Nephron progenitor cell (in vitro differentiated cells): ENCODE measurements around the gene U2SURP.
"Not testable (repeated sequence)": the region's sequence is repeated elsewhere in the genome, so short reads cannot be mapped to it uniquely, and the experiment has no call there.

ENCODE experiments used
- DNase-seq: peaks from one replicate; pipeline ENCODE4 v3.0.0; 2021
- H3K27ac Mint-ChIP-seq: 2 replicates; pipeline ENCODE4 v1.8.0; 2021; ENCODE audit warnings: mild to moderate bottlenecking, moderate library complexity, mixed read lengths
- H3K27me3 Mint-ChIP-seq: 2 replicates; pipeline ENCODE4 v1.8.0; 2021; ENCODE audit warnings: mild to moderate bottlenecking, low read depth, mixed read lengths; ENCODE audit not compliant: poor library complexity
- H3K36me3 Mint-ChIP-seq: 2 replicates; pipeline ENCODE4 v1.8.0; 2021; ENCODE audit warnings: low read depth, mixed read lengths
- H3K4me1 Mint-ChIP-seq: 2 replicates; pipeline ENCODE4 v1.8.0; 2021; ENCODE audit warnings: mixed read lengths
- H3K4me3 Mint-ChIP-seq: 2 replicates; pipeline ENCODE4 v1.8.0; 2021; ENCODE audit warnings: mild to moderate bottlenecking, moderate library complexity, mixed read lengths
- H3K9me3 Mint-ChIP-seq: 2 replicates; pipeline ENCODE4 v1.8.0; 2021; ENCODE audit warnings: mild to moderate bottlenecking, moderate library complexity, mixed read lengths
- TF ChIP-seq, protein P1 (sequence below): fragments of 200-600 bp; sonication (generic); IDR thresholded peaks from 2 replicates; pipeline ENCODE4 v1.5.0; 2021; ENCODE audit warnings: antibody characterized with exemption

The U2SURP gene

DNA sequence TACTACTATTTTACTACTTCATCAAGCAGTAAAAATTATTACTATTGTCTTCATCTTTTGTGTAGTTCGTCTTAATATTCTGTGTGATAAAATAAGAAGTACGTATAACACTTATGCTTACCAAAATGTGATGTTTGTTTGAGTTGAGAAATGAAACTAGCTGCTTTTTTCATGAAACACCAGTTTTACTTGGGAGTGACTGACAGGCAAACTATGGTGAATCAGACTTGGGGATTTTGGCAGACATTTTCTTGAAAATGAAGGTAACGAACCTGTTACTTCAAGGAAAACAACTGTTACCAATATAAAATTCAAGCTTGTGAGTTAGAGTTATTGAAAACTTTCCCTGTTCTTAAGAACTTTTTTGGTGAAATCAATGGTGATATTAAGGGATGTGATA lies 10.3 kb downstream of the U2SURP start:
- H3K36me3 Mint-ChIP-seq = peaks cover 38% of the 10 kb centered on the region
- H3K4me1 Mint-ChIP-seq = peaks cover 20% of the 10 kb centered on the region
- peak overlapping the region; percentile 4 for H3K27ac Mint-ChIP-seq
- no peaks in the 10 kb centered on the region for H3K27me3 Mint-ChIP-seq
- no peak for DNase-seq
- no peak overlapping the region for H3K4me3 Mint-ChIP-seq
- peaks cover 11% of the 10 kb centered on the region for H3K9me3 Mint-ChIP-seq
- TF ChIP-seq, protein P1, sequence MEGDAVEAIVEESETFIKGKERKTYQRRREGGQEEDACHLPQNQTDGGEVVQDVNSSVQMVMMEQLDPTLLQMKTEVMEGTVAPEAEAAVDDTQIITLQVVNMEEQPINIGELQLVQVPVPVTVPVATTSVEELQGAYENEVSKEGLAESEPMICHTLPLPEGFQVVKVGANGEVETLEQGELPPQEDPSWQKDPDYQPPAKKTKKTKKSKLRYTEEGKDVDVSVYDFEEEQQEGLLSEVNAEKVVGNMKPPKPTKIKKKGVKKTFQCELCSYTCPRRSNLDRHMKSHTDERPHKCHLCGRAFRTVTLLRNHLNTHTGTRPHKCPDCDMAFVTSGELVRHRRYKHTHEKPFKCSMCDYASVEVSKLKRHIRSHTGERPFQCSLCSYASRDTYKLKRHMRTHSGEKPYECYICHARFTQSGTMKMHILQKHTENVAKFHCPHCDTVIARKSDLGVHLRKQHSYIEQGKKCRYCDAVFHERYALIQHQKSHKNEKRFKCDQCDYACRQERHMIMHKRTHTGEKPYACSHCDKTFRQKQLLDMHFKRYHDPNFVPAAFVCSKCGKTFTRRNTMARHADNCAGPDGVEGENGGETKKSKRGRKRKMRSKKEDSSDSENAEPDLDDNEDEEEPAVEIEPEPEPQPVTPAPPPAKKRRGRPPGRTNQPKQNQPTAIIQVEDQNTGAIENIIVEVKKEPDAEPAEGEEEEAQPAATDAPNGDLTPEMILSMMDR = no peak

DNA sequence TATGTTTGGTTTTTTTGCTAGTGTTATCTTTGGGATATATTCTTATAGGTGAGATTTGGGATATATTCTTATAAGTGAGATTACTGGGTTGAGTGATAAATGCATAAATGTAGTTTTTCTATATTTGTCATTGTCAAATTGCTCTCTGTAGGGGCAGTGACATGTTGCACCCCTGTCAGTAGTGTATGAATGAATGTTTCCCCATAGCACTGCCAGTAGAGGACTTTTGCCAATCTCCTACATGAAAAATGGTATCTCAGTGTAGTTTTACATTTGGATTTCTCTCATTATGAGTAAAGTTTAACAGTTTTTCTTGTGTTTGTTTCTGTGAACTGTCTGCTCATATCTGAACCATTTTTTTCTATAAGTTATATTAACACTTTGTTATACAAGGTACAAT lies 13.6 kb downstream of the U2SURP start:
- Mint-ChIP-seq H3K27me3 (no peaks in the 10 kb centered on the region), H3K9me3 (peaks cover 10% of the 10 kb centered on the region), H3K27ac (no peak overlapping the region), H3K36me3 (peaks cover 54% of the 10 kb centered on the region), H3K4me1 (peaks cover 5% of the 10 kb centered on the region), H3K4me3 (no peak overlapping the region)
- no peak for DNase-seq
- TF ChIP-seq, protein P1 = no peak

DNA sequence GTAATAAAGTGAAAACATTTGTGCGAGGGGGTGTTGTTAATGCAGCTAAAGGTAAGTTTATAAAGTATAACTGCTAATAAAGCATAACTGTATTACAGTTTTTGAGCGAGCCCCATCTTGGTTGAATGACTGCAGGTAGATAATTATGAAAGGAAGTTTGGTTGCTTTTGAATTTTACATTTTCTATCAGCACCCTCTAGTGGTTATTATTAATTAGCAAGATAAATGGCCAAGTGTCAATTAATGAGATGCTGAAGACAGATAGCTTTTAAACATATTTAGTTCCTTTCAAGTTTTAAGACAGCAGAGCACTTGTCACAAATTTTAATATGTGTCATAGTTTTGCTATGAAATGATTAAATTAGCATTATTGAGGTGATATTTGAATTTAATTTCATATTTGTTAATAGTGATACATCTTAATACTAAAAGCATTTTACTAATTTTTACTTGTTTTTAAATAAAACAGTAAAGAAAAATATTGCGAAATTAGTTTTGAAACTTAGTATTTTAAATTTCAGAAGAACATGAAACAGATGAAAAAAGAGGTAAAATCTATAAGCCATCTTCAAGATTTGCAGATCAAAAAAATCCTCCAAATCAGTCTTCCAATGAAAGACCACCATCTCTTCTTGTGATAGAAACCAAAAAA lies 15.1 kb downstream of the U2SURP start:
- Mint-ChIP-seq H3K27ac (no peak overlapping the region), H3K36me3 (peaks cover 66% of the 10 kb centered on the region), H3K4me3 (no peak overlapping the region), H3K4me1 (no peaks in the 10 kb centered on the region), H3K9me3 (peaks cover 10% of the 10 kb centered on the region), H3K27me3 (no peaks in the 10 kb centered on the region)
- DNase-seq = no peak
- TF ChIP-seq, protein P1 = peak; percentile 40

DNA sequence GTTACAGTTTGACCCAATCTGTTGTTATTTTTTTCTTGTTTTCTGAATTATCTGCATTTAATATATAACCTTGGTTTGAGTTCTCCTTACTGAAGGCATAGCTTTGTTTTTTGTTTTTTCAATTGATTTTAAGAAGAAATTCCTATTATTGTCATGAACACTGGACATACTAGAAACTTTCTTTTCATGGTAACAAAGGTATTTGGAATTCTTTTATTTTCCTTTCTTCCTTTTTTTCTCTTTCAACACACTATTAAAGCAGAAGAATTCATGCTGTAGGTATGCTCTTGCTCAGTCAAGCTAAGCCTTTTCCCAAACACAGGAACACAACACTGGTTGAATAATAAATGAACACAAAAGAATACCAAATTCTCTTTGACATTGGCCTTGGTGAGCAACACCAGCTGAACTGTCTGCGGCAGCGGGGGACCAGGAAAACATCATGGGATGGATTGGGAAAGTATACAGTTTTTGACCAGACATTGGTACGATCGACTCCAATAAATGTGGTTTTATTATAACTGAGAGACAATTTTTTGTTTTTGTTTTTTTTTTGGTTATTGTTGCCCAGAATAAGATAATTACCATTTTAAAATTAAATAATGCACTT lies 23.1 kb downstream of the U2SURP start:
- no peaks in the 10 kb centered on the region for H3K27me3 Mint-ChIP-seq

DNA sequence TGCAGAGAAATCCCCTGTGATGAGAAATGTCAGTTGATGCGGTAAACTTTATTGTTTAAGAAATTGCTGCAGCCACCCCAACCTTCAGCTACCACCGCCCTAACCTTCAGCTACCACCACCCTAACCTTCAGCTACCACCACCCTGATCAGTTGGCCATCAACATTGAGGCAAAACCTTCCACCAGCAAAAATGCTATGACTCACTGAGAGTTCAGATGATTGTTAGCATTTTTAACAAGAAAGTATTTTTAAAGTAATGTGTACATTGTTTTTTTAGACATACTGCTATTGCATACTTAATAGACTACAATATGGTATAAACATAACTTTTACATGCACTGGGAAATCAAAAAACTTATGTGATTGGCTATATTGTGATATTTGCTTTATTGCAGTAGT lies 30.0 kb downstream of the U2SURP start:
- TF ChIP-seq, protein P1 = no peak
- H3K27ac Mint-ChIP-seq = no peak overlapping the region
- H3K27me3 Mint-ChIP-seq = no peaks in the 10 kb centered on the region
- H3K4me3 Mint-ChIP-seq = no peak overlapping the region
- no peak for DNase-seq
- no peaks in the 10 kb centered on the region for H3K4me1 Mint-ChIP-seq
- H3K9me3 Mint-ChIP-seq = peaks cover 8% of the 10 kb centered on the region
- peaks cover 86% of the 10 kb centered on the region for H3K36me3 Mint-ChIP-seq

More for the DNA sequence above, 23.1 kb downstream of the U2SURP start:
- Mint-ChIP-seq H3K9me3 (peaks cover 2% of the 10 kb centered on the region), H3K27ac (no peak overlapping the region), H3K4me1 (no peaks in the 10 kb centered on the region), H3K36me3 (peaks cover 90% of the 10 kb centered on the region), H3K4me3 (no peak overlapping the region)
- DNase-seq = no peak
- TF ChIP-seq, protein P1 = no peak

DNA sequence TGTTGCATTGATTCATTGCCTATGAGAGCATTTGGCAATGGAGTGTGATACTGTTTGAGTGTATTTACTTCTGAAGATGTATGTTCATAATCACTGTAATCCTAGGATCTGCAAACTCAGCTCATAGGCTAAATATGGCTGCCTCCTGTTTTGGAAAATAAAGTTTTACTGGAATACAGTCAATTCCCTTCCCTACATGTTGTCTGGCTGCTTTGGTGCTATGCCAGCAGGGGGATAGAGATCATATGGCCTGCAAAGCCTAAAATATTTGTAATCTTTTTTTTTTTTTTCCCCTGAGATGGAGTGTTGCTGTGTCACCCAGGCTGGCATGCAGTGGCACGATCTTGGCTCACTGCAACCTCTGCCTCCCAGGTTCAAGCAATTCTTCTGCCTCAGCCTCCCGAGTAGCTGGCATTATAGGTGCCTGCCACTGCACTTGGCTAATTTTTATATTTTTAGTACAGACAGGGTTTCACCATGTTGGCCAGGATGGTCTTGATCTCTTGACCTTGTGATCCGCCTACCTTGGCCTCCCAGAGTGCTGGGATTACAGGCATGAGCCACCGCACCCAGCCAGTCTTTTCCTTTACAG lies 30.5 kb downstream of the U2SURP start:
- not testable (repeated sequence) for DNase-seq, H3K9me3 Mint-ChIP-seq, H3K4me1 Mint-ChIP-seq, H3K27me3 Mint-ChIP-seq, H3K27ac Mint-ChIP-seq, H3K4me3 Mint-ChIP-seq
- peaks cover 87% of the 10 kb centered on the region for H3K36me3 Mint-ChIP-seq
